H1 (cell line): ENCODE measurements around the gene IWS1. TPM values are rescaled to one million over a fixed set of nuclear protein-coding genes. Genes with fewer than 3 reads are reported as not detected.

Experiments used
- BACH1 ChIP-seq: IDR thresholded peaks from 2 replicates; pipeline ENCODE4 v1.6.1; 2012; ENCODE audit warnings: low read length, improper control_type of control experiment
- CEBPB ChIP-seq: IDR thresholded peaks from 2 replicates; pipeline ENCODE4 v1.6.1; 2012; ENCODE audit warnings: low read depth, low read length
- CHD1 ChIP-seq: IDR thresholded peaks from 2 replicates; pipeline ENCODE4 v1.6.1; 2012; ENCODE audit warnings: low read depth, low read length, improper control_type of control experiment
- CREB1 ChIP-seq: IDR thresholded peaks from 2 replicates; pipeline ENCODE4 v1.6.1; 2012; ENCODE audit warnings: inconsistent platforms
- CTCF ChIP-seq, 3 experiments: IDR thresholded peaks; 1 replicate in 2 of 3; 2 replicates in 1 of 3; pipeline versions ENCODE4 v1.5.1 to v1.6.1; 2011; ENCODE audit warnings: low read length in 3 of 3, mild to moderate bottlenecking in 3 of 3, inconsistent platforms in 2 of 3, low read depth in 1 of 3, moderate library complexity in 1 of 3; ENCODE audit not compliant: insufficient read depth in 1 of 3; ENCODE audit errors: control extremely low read depth in 1 of 3
- EP300 ChIP-seq, 2 experiments: IDR thresholded peaks; 1 replicate in 1 of 2; 2 replicates in 1 of 2; pipeline ENCODE4 v1.6.1; 2011 to 2012; ENCODE audit warnings: low read depth in 2 of 2, low read length in 2 of 2, mild to moderate bottlenecking in 2 of 2, borderline replicate concordance in 1 of 2, inconsistent platforms in 1 of 2, moderate library complexity in 1 of 2
- EZH2 ChIP-seq: fragments of 200-600 bp; sonication (generic); IDR thresholded peaks from 2 replicates; pipeline ENCODE4 v1.7.1; 2012; ENCODE audit warnings: low read depth, mild to moderate bottlenecking, moderate library complexity, low read length, inconsistent platforms; ENCODE audit not compliant: severe bottlenecking
- GABPA ChIP-seq: IDR thresholded peaks from 2 replicates; pipeline ENCODE4 v1.6.1; 2011; ENCODE audit warnings: mild to moderate bottlenecking, low read length, moderate library complexity, borderline replicate concordance; ENCODE audit not compliant: insufficient read depth
- HDAC2 ChIP-seq, 2 experiments: fragments of 300-600 bp in 1 of 2; sonication (generic) in 1 of 2; IDR thresholded peaks; 2 replicates each; pipeline ENCODE4 v1.6.1; 2011 to 2012; ENCODE audit warnings: low read depth in 2 of 2, low read length in 2 of 2, mild to moderate bottlenecking in 2 of 2, moderate library complexity in 2 of 2, borderline replicate concordance in 1 of 2, inconsistent platforms in 1 of 2
- HDAC6 ChIP-seq: IDR thresholded peaks from one replicate; pipeline ENCODE4 v1.7.1; 2012; ENCODE audit warnings: low read depth, mild to moderate bottlenecking, inconsistent platforms, low read length, moderate library complexity
- MAX ChIP-seq: IDR thresholded peaks from 2 replicates; pipeline ENCODE4 v1.6.1; 2012; ENCODE audit warnings: inconsistent platforms
- NRF1 ChIP-seq: IDR thresholded peaks from 2 replicates; pipeline ENCODE4 v1.6.1; 2011; ENCODE audit warnings: mild to moderate bottlenecking, low read depth, low read length, improper control_type of control experiment
- POLR2AphosphoS5 ChIP-seq: IDR thresholded peaks from 2 replicates; pipeline ENCODE4 v1.6.1; 2011; ENCODE audit warnings: low read depth, low read length
- POU5F1 ChIP-seq: IDR thresholded peaks from 2 replicates; pipeline ENCODE4 v1.6.1; 2011; ENCODE audit warnings: low read depth, mild to moderate bottlenecking, low read length, moderate library complexity
- RAD21 ChIP-seq, 2 experiments: IDR thresholded peaks in 1 of 2; conservative IDR thresholded peaks in 1 of 2; 2 replicates each; pipeline ENCODE4 v1.6.1; 2011; ENCODE audit warnings: low read depth in 2 of 2, low read length in 2 of 2, improper control_type of control experiment in 1 of 2, inconsistent platforms in 1 of 2, mild to moderate bottlenecking in 1 of 2, moderate library complexity in 1 of 2
- RNF2 ChIP-seq: fragments of 200-900, 300-1000 bp; sonication (generic); IDR thresholded peaks from 2 replicates; pipeline ENCODE4 v1.7.1; 2016; ENCODE audit warnings: borderline replicate concordance, low read depth, mild to moderate bottlenecking, antibody characterized with exemption, low read length; ENCODE audit not compliant: poor library complexity, severe bottlenecking; ENCODE audit errors: missing control alignments
- SIX5 ChIP-seq: IDR thresholded peaks from 2 replicates; pipeline ENCODE4 v1.6.1; 2011; ENCODE audit warnings: mild to moderate bottlenecking, low read depth, low read length
- SP1 ChIP-seq: IDR thresholded peaks from 2 replicates; pipeline ENCODE4 v1.6.1; 2011; ENCODE audit warnings: low read depth, low read length
- SP4 ChIP-seq: IDR thresholded peaks from 2 replicates; pipeline ENCODE4 v1.6.1; 2012; ENCODE audit warnings: low read length, inconsistent platforms
- SRF ChIP-seq: IDR thresholded peaks from 2 replicates; pipeline ENCODE4 v1.6.1; 2011; ENCODE audit warnings: mild to moderate bottlenecking, low read depth, low read length, moderate library complexity
- TBP ChIP-seq: IDR thresholded peaks from 2 replicates; pipeline ENCODE4 v1.6.1; 2011; ENCODE audit warnings: low read depth, low read length, improper control_type of control experiment
- polyA plus RNA-seq, 7 experiments: library from polyadenylated mRNA; depleted of rRNA in 3 of 7; stranded (reverse) in 5 of 7; unstranded in 2 of 7; fragments of >200 nt in 5 of 7; fragments of 200-250 nt in 2 of 7; gene quantifications; 1 replicate in 5 of 7; 2 replicates in 1 of 7; 4 replicates in 1 of 7; pipeline versions ENCODE4 v1.2.1 to v1.2.3, GENCODE V29; 2011 to 2013; ENCODE audit warnings: missing spikeins in 2 of 7, mixed read lengths in 2 of 7
- total RNA-seq: library from RNA; stranded (reverse); fragmentation: NEBNext Ultra II Directional; extraction: Animal tissue kit (Norgen Biotek cat#: 25700); gene quantifications from 2 replicates; pipeline ENCODE4 v1.2.1, GENCODE V29; 2021

Gene IWS1
- total and polyA plus RNA-seq, 2 of the 8 experiments (the other 6 are each of a cell fraction or from before 2014, with no cell fraction given): 18.4 to 64.8 TPM

- no peak for TF ChIP-seq GABPA
- TF ChIP-seq EP300 (IDR thresholded peaks at IDR 0.05; ENCODE audit: borderline replicate concordance in 1 of 2, low read depth in 2 of 2, low read length in 2 of 2): no peak
- TF ChIP-seq SRF: no peak
- no peak for TF ChIP-seq CHD1
- peak; percentile 73 for TF ChIP-seq NRF1
- peak; percentile 80 for TF ChIP-seq CREB1
- no peak for TF ChIP-seq HDAC6
- TF ChIP-seq SP4: peak; percentile 11
- peak in 2 of 3 experiments; percentile 7 to 13; a peak in 1 of 4 replicates for TF ChIP-seq CTCF (IDR thresholded peaks at IDR 0.05; ENCODE audit: control extremely low read depth in 1 of 3, insufficient read depth in 1 of 3, low read depth in 1 of 3, low read length in 3 of 3)
- TF ChIP-seq SIX5: peak; percentile 43; the same call in 1 of the 2 replicates
- no peak for TF ChIP-seq BACH1
- TF ChIP-seq POU5F1: no peak
- no peak for TF ChIP-seq EZH2
- peak; percentile 40 for TF ChIP-seq POLR2AphosphoS5
- no peak for TF ChIP-seq CEBPB
- TF ChIP-seq MAX: peak; percentile 45
- no peak for TF ChIP-seq SP1
- TF ChIP-seq RAD21 (IDR thresholded peaks at IDR 0.05 in 1 of 2, conservative IDR thresholded peaks at IDR 0.05 in 1 of 2; ENCODE audit: low read depth in 2 of 2, low read length in 2 of 2): no peak
- peak in 1 of 2 experiments; percentile 6; a peak in 1 of 4 replicates for TF ChIP-seq HDAC2 (IDR thresholded peaks at IDR 0.05; ENCODE audit: borderline replicate concordance in 1 of 2, low read depth in 2 of 2, low read length in 2 of 2)
- TF ChIP-seq TBP: peak; percentile 75
- TF ChIP-seq RNF2: no peak
Observed at GRCh38 chr2:127526132-127527000, at the start of gene IWS1 (continued).
